SK-N-MC (cell line): ENCODE results near the gene THOP1.

Experiments used
- EZH2 ChIP-seq: fragments of 200-600 bp; sonication (generic); IDR thresholded peaks from one replicate; pipeline ENCODE4 v1.6.1; 2017; ENCODE audit warnings: antibody characterized with exemption
- FOXP2 ChIP-seq: optimal IDR thresholded peaks from 2 replicates; pipeline ENCODE3; 2011; ENCODE audit warnings: mild to moderate bottlenecking, moderate library complexity; ENCODE audit not compliant: insufficient read depth; ENCODE audit errors: extremely low read length, control extremely low read depth
- POLR2AphosphoS5 ChIP-seq: IDR thresholded peaks from 2 replicates; pipeline ENCODE4 v1.6.1; 2012; ENCODE audit warnings: mild to moderate bottlenecking, low read depth, low read length, borderline replicate concordance

GRCh38 chr19:2812414-2813234 lies 27.3 kb downstream of the THOP1 start:
- TF ChIP-seq POLR2AphosphoS5 (no peak), EZH2 (no peak), FOXP2 (no peak)
